ENCODE results near the gene SLC8A2. TPM values are rescaled to one million over a fixed set of nuclear protein-coding genes. Genes with fewer than 3 reads are reported as not detected.

SLC8A2 gene
- total RNA-seq, 4 donors from 2014 or later, result 6.2 to 18.7 (median 10.4) TPM

GRCh38 chr19:47446534-47447469, 24.9 kb downstream of the SLC8A2 start:
- Histone ChIP-seq H3K27ac (replicated peaks in 1 of 4) (no peak overlapping the region), H3K4me1 (peaks cover 10 to 29% (median 27%) of the 10 kb centered on the region in 4 donors), H3K4me3 (peak overlapping the region in 3 of 4 donors; percentile 25 to 39 (median 27)), H3K27me3 (peaks cover 0 to 85% (median 25%) of the 10 kb centered on the region in 4 donors), H3K9me3 (no peaks in the 10 kb centered on the region), H3K36me3 (peaks cover 0 to 3% (median 0%) of the 10 kb centered on the region in 4 donors)
- intact Hi-C loops (cut with DNase I), result no loop called here
- no peak for DNase-seq (ENCODE audit: extremely low spot score)
- TF ChIP-seq CTCF (IDR thresholded peaks at IDR 0.05), result no peak
- WGBS, result 18% methylated on average over 28 of the region's 28 CpGs

GRCh38 chr19:47445937-47446402, 25.7 kb downstream of the SLC8A2 start:
- no peak overlapping the region for H3K4me3 ChIP-seq
- peaks cover 10 to 29% (median 27%) of the 10 kb centered on the region in 4 donors for H3K4me1 ChIP-seq
- DNase-seq (ENCODE audit: extremely low spot score), result no peak
- H3K27ac ChIP-seq (replicated peaks in 1 of 4), result no peak overlapping the region
- H3K9me3 ChIP-seq, result no peaks in the 10 kb centered on the region
- intact Hi-C loops (cut with DNase I), result no loop called here
- TF ChIP-seq CTCF (IDR thresholded peaks at IDR 0.05) (no peak), EP300 (IDR thresholded peaks at IDR 0.05) (no peak), POLR2AphosphoS5 (IDR thresholded peaks at IDR 0.05) (no peak), POLR2A (IDR thresholded peaks at IDR 0.05; ENCODE audit: low read depth) (no peak)
- 9% methylated on average over 15 of the region's 22 CpGs for WGBS
- H3K27me3 ChIP-seq, result peaks cover 0 to 87% (median 25%) of the 10 kb centered on the region in 4 donors
- peaks cover 0 to 3% (median 0%) of the 10 kb centered on the region in 4 donors for H3K36me3 ChIP-seq

- no peaks in the 10 kb centered on the region for H3K9me3 ChIP-seq
- no peak overlapping the region for H3K27ac ChIP-seq (replicated peaks in 1 of 4)
- peaks cover 0 to 3% (median 0%) of the 10 kb centered on the region in 4 donors for H3K36me3 ChIP-seq
- TF ChIP-seq CTCF (IDR thresholded peaks at IDR 0.05) (no peak), POLR2AphosphoS5 (IDR thresholded peaks at IDR 0.05) (no peak), POLR2A (IDR thresholded peaks at IDR 0.05; ENCODE audit: low read depth) (no peak), EP300 (IDR thresholded peaks at IDR 0.05) (no peak)
- intact Hi-C loops (cut with DNase I), result no loop called here
- DNase-seq (ENCODE audit: extremely low spot score), result no peak
- H3K4me3 ChIP-seq, result no peak overlapping the region
- WGBS, result 51% methylated on average over 4 of the region's 4 CpGs
- peaks cover 10 to 29% (median 27%) of the 10 kb centered on the region in 4 donors for H3K4me1 ChIP-seq
- peaks cover 0 to 86% (median 25%) of the 10 kb centered on the region in 4 donors for H3K27me3 ChIP-seq
Observed at GRCh38 chr19:47445527-47445926, 26.2 kb downstream of the SLC8A2 start.

GRCh38 chr19:47444388-47444821, 27.3 kb downstream of the SLC8A2 start:
- no peak for DNase-seq (ENCODE audit: extremely low spot score)
- 33% methylated on average over 9 of the region's 22 CpGs for WGBS
- no peaks in the 10 kb centered on the region for H3K36me3 ChIP-seq
- no peak overlapping the region for H3K4me3 ChIP-seq
- no peak for TF ChIP-seq CTCF (IDR thresholded peaks at IDR 0.05)
- no peak for TF ChIP-seq POLR2A (IDR thresholded peaks at IDR 0.05; ENCODE audit: low read depth)
- TF ChIP-seq EP300 (IDR thresholded peaks at IDR 0.05), result no peak
- TF ChIP-seq POLR2AphosphoS5 (IDR thresholded peaks at IDR 0.05), result no peak
- no peaks in the 10 kb centered on the region for H3K9me3 ChIP-seq
- intact Hi-C loops (cut with DNase I), result no loop called here
- no peak overlapping the region for H3K27ac ChIP-seq (replicated peaks in 1 of 4)
- peaks cover 0 to 78% (median 25%) of the 10 kb centered on the region in 4 donors for H3K27me3 ChIP-seq
- peaks cover 10 to 29% (median 27%) of the 10 kb centered on the region in 4 donors for H3K4me1 ChIP-seq
